HS-5 (cell line): ENCODE results near the gene KATNAL2.
A peak's percentile ranks its signal among the peaks of the same experiment; 100 is the strongest.
"Not testable (repeated sequence)": the region's sequence is repeated elsewhere in the genome, so short reads cannot be mapped to it uniquely, and the experiment has no call there.

ENCODE experiments used
- DNase-seq: peaks from one replicate; pipeline ENCODE4 v3.0.0-alpha.2; 2012; ENCODE audit warnings: low read depth

The KATNAL2 gene

DNA sequence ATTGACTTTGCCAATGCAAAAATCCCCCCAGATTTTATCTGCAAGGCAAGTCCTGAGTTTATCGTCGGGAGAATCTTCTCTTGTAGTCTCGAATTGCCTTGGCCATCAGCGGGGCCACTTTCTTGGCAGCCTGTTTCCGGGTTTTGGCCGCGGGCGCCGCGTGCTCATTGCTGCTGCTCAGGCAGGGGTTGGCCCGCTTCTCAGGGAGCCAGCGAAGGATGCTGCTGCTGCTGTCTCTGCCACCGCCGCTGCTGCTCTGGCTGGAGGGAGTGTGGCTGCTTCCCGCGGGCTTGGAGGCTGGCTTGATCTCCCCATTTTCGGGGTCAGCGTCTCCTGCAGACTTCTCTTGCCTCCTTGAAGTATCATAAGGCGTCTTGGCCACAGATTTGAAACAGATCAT is 115.5 kb downstream of the KATNAL2 start:
- no peak for DNase-seq

- not testable (repeated sequence) for DNase-seq
These were observed 117.2 kb downstream of the KATNAL2 start for GRCh38 chr18:47034591-47034990.

DNA sequence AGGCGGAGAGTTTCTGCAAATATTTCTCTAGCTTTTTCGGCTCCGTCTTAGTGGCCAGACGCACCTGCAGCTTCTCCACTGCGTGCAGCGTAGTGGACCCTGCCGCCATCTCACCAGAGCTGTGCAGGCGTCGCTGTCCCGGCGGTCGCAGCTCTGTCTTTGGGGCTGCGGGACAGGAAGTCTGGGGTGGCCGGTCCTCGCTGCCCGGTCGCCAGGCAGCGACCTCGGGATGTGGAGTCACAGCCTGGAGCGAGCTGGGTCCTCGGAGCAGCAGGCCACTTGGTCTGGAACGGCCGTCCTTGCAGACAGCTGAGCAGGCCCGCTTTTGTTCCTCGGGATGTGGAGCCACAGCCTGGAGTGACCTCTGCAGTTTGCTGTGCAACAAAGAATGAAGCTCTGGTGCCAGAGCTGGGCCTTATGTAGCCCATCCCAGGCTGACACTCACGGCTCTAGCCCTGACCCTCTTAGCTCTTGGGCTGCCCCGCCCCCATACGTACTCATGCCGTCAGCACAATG is 117.8 kb downstream of the KATNAL2 start, which contains the start of gene ELOA2:
ELOA2 (minus strand) TSS at position 466 of the 516 bp plus-strand sequence; CDS start at position 109, 357 bp downstream.
- no peak for DNase-seq

DNA sequence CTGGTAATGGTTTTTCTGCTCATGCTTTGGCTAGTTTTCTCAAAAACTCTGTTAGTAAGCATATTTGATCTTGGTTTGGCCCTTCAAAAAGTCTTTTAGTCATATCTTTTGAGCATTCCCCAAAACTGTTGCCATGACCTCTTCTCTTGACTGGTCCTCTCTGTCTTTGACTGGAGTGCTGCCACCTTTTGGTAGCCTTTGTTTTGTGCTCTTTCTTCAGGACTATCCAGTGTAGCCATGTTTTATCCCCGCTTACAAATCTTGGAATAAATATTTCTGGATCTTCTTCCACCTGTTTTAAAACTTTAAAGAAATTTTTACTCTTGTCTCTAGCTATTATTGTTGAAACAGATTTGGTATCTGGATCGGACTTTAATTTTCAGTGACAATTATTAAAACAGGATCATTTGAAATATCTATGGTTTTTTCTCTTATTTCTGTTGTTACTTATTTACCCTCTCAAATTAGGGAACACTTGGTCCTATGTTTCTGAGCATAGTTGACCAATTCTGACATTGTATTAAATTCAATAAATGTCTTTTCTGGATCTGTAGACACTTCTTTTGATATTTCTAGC is 119.0 kb downstream of the KATNAL2 start:
- no peak for DNase-seq

GRCh38 chr18:47036927-47037578 is 119.7 kb downstream of the KATNAL2 start:
- DNase-seq: no peak

- DNase-seq: no peak
These were observed 123.6 kb downstream of the KATNAL2 start for GRCh38 chr18:47040982-47041381.

- no peak for DNase-seq
These were observed 133.1 kb downstream of the KATNAL2 start for GRCh38 chr18:47050468-47050867.

- DNase-seq: no peak
These were observed 137.0 kb downstream of the KATNAL2 start for GRCh38 chr18:47054369-47054768.

DNA sequence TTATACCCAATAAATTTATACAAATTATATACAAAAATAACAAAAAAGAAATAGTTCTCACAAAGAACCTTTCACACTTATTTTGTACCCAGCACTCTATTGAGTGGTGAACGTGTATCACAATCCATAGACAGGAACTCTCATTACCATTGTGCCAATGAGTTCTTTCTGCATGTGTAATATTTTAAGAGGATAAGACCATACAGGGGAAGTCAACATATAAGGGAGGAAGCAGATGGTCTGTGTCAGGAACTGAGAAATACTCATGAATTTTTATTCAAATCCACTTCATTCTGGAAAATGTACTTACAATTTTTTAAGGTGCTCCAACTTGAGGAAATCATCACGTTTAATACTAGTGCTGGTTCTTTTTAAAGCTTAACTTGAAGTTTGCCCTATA is 145.1 kb downstream of the KATNAL2 start:
- DNase-seq: no peak

GRCh38 chr18:47063096-47063495 is 145.7 kb downstream of the KATNAL2 start:
- no peak for DNase-seq

DNA sequence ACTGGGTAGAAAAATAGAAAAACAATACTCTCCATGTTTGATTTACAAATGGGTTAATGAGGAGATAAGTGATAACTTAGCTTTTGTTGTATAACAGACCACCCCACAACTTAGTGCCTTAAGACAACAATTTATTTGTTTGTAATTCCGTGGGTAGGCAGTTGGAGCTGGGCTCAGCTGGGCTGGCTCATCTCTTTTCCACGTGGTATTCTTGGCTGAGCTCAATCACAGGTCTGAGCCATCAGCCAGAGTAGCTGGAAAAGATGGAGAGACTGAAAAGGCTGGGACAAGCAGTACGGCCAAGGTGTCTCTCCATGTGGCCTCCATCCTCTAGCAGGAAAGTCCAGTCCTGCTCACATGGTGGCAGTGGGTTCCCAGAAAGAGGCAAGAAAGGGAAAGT is 150.2 kb downstream of the KATNAL2 start:
- DNase-seq: no peak

DNA sequence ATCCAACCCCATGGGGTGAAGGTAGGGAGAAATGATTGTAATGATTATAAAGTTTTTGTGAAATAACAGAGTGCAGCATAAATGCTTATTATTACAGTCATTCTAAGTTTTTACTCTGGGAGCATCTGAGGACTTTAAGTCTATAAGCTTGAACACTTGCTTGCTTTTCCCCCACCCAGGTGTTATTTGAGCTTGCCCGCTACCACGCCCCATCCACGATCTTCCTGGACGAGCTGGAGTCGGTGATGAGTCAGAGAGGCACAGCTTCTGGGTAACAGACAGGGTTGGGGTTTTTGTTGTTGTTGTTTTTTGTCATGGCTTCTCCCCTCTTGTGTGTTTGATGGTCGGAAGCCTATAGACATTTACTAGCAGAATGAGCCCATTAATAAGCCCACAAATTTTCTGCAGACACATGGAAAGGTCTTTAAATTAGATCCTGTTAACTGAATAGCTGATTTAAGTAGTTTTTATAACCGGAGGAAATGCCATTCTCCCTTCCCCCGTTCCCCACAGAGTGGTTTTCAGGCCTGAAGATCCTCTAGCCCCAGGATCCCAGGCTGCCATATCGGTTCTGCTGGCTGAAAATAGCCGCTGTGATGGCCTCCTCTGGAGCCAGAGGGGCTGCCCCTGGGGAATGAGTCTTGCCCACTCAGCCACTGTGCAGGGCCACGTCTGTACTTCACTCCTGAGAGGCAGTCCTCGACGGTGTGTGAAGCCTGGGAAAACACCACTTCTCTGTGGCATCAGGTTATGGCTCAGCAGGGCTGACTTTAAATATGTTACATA is 157.9 kb downstream of the KATNAL2 start:
- no peak for DNase-seq

DNA sequence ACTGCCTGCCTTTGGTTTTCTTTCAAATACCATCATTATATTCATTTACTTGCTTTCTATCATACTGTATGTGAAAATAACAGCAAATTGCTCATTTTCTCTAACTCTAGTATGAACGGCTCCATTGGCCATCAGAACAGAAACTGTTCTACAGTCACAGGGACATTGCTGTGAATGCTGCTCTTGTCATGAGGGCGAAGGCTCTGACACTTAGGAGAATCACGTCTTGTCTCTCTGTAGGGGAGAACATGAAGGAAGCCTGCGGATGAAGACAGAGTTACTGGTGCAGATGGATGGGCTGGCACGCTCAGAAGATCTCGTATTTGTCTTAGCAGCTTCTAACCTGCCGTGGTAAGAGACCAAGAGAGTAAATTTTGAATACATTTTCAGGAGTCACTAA is 159.7 kb downstream of the KATNAL2 start:
- no peak for DNase-seq

- no peak for DNase-seq
These were observed 163.5 kb downstream of the KATNAL2 start for GRCh38 chr18:47080872-47081271.

DNA sequence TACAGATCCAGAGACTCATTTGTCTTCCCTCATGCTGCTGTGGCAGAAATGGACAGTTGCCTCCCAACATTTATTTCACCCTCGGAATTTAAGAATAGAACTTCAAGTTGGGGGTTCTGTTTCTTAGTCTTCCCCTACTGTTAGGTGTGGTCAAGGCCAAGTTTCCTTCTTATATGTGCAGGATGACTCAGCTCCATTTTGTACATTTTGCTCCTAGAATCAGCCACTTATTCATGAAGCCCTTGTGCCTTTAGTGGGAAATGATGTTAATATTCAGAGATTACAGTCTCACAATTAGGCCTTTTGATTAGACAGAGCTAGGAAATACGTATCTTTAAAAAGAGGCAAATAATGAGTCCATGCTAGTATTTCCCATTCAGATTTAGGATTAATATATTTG is 164.2 kb downstream of the KATNAL2 start:
- DNase-seq: no peak

DNA sequence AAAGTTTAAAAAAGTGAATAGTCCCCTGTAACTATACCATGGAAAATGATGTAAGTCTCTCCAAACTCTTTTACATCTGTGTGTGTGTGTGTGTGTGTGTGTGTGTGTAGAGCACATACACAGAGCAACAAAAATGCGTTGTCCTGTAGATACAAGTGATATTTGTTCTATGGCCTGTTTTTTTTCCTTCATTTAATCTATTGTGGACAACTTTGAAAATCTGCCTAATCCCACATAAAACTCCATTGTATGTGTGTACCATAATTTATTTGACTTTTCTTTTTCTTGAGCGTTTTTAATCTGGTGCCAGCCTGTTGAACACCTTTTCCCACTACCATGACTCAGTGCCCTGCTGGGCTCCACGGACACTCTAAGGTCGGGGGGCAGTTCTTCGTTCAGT is 170.3 kb downstream of the KATNAL2 start:
- no peak for DNase-seq

- DNase-seq: no peak
These were observed 178.4 kb downstream of the KATNAL2 start for GRCh38 chr18:47095810-47096209.

- DNase-seq: peak; percentile 19
These were observed 182.9 kb downstream of the KATNAL2 start for GRCh38 chr18:47100212-47100831.

- DNase-seq: no peak
These were observed 191.0 kb downstream of the KATNAL2 start for GRCh38 chr18:47108373-47108772.

GRCh38 chr18:47108998-47109405 is 191.6 kb downstream of the KATNAL2 start:
- DNase-seq: no peak

GRCh38 chr18:47109720-47110119 is 192.3 kb downstream of the KATNAL2 start:
- DNase-seq: no peak

DNA sequence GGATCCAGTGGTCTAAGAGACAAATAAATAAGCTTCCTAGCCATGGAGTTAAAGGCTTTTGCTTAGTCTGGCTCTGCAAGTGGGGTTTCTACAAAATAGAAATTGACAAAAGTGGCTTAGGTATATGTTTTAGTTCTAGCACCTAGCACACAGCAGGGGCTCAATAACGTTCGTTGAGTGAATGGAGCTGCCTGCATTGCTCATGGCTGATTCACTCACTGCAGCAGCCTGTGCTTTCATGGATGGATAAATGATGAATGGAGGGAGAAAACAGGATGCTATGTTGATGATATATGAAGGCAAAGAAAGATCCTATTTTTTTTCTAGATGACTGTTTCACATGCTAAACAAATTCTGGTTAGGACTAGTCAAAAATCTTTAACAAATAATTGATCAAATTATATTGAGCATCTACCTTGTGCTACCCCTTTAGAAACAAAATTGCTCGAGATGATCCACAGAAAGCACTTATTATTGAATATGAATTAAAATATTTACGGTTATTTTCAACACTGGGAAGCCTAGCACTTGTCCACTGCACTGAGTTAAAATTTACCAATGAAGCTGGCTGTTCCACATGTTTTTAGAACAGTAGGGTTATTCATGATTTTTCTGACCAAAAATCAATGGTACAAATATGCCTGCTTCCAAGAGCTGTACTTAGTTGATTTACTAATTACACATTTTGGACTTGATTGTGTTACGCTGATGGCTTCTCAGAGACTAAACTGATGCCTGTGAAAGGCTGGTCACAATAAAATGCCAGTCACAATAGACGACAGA is 193.3 kb downstream of the KATNAL2 start:
- DNase-seq: no peak
